HG02981 (cell line): Measurements from ENCODE around the gene PIGU.
"Not testable (repeated sequence)": the region's sequence is repeated elsewhere in the genome, so short reads cannot be mapped to it uniquely, and the experiment has no call there.

ENCODE experiments used
- ATAC-seq: cut with Tn5 transposase; IDR thresholded peaks from one replicate; pipeline ENCODE4 v1.9.1; 2021; ENCODE audit warnings: mild to moderate bottlenecking, moderate library complexity; ENCODE audit not compliant: unreplicated experiment

PIGU gene

GRCh38 chr20:34624629-34625028, 52.3 kb downstream of the PIGU start:
- no peak for ATAC-seq

- ATAC-seq = no peak
Measured at GRCh38 chr20:34622821-34623451, 54.0 kb downstream of the PIGU start.

- no peak for ATAC-seq
Measured at GRCh38 chr20:34621383-34622367, 55.2 kb downstream of the PIGU start.

GRCh38 chr20:34621036-34621343, 55.9 kb downstream of the PIGU start:
- ATAC-seq = no peak

GRCh38 chr20:34618676-34619075, 58.2 kb downstream of the PIGU start:
- ATAC-seq = no peak

GRCh38 chr20:34616913-34617312, 60.0 kb downstream of the PIGU start:
- ATAC-seq = not testable (repeated sequence)

GRCh38 chr20:34615477-34615876, 61.4 kb downstream of the PIGU start:
- ATAC-seq = no peak

- not testable (repeated sequence) for ATAC-seq
Measured at GRCh38 chr20:34611976-34612375, 64.9 kb downstream of the PIGU start.

- ATAC-seq = no peak
Measured at GRCh38 chr20:34607066-34607465, 69.8 kb downstream of the PIGU start.

- no peak for ATAC-seq
Measured at GRCh38 chr20:34604980-34605788, 71.7 kb downstream of the PIGU start.

- ATAC-seq = no peak
Measured at GRCh38 chr20:34600892-34601653, 75.8 kb downstream of the PIGU start.

- ATAC-seq = no peak
Measured at GRCh38 chr20:34595377-34596184, 81.3 kb downstream of the PIGU start.

GRCh38 chr20:34586488-34587163, 90.3 kb downstream of the PIGU start:
- ATAC-seq = no peak

- ATAC-seq = no peak
Measured at GRCh38 chr20:34585019-34585418, 91.9 kb downstream of the PIGU start.

- ATAC-seq = no peak
Measured at GRCh38 chr20:34583544-34583943, 93.3 kb downstream of the PIGU start.

- no peak for ATAC-seq
Measured at GRCh38 chr20:34582911-34583310, 94.0 kb downstream of the PIGU start.

- ATAC-seq = no peak
Measured at GRCh38 chr20:34582221-34582620, 94.7 kb downstream of the PIGU start.

GRCh38 chr20:34581341-34582184, 95.3 kb downstream of the PIGU start:
- no peak for ATAC-seq
